A549 (cell line): Measurements from ENCODE around the gene MEP1B. TPM values are rescaled to one million over a fixed set of nuclear protein-coding genes. Genes with fewer than 3 reads are reported as not detected.

Experiments used
- ATAC-seq, 2 experiments: fragments of 200-7000 bp in 1 of 2; fragments of >200 bp in 1 of 2; cut with Nextera tagmentation in 1 of 2; cut with Tn5 transposase in 1 of 2; 3 replicates each; pipeline versions ENCODE4 v1.8.0 to v1.9.1; 2018 to 2020; ENCODE audit warnings: mild to moderate bottlenecking in 1 of 2, moderate library complexity in 1 of 2
- CTCF ChIA-PET: fragments of 300-600 bp; sonication (Branson Sonifier 250); formaldehyde crosslinking; extraction: SDS; loops from one replicate; lab custom pipeline; 2021; ENCODE audit warnings: antibody characterized with exemption, inconsistent platforms; lab: Yijun Ruan, JAX
- POLR2A ChIA-PET: fragments of 350-600 bp; formaldehyde crosslinking; extraction: SDS; loops from one replicate; lab custom pipeline; 2021; ENCODE audit warnings: antibody characterized with exemption, inconsistent platforms; lab: Yijun Ruan, JAX
- DNase-seq, 2 experiments: peaks; one replicate each; pipeline versions ENCODE4 v3.0.0 to v3.0.0-alpha.2; 2011 to 2016; ENCODE audit warnings: low read depth in 1 of 2, low spot score in 1 of 2
- FAIRE-seq: peaks from 2 replicates; lab custom pipeline; 2011; peaks lifted over from hg19 to GRCh38; lab: Jason Lieb, UNC
- H3K27ac ChIP-seq, 2 experiments: fragments of >200 bp; sonication (Bioruptor Twin); formaldehyde crosslinking; 3 replicates each; pipeline ENCODE4 v1.5.1; 2016 to 2017
- H3K4me1 ChIP-seq: fragments of >200 bp; sonication (Bioruptor Twin); formaldehyde crosslinking; 3 replicates; pipeline ENCODE4 v1.6.1; 2016
- H3K4me2 ChIP-seq: fragments of >200 bp; sonication (Bioruptor Twin); formaldehyde crosslinking; 3 replicates; pipeline ENCODE4 v1.6.1; 2016
- H3K4me3 ChIP-seq: fragments of >200 bp; sonication (Bioruptor Twin); formaldehyde crosslinking; 3 replicates; pipeline ENCODE4 v1.5.1; 2016
- H3K9me3 ChIP-seq: fragments of >200 bp; sonication (Bioruptor Twin); formaldehyde crosslinking; 3 replicates; pipeline ENCODE4 v1.6.1; 2016
- CEBPB ChIP-seq, 2 experiments: fragments of >200 bp in 1 of 2; sonication (Bioruptor Twin) in 1 of 2; formaldehyde crosslinking in 1 of 2; IDR thresholded peaks; 2 replicates each; pipeline ENCODE4 v1.6.1; 2012 to 2016
- EHMT2 ChIP-seq: fragments of 200-600 bp; sonication (generic); IDR thresholded peaks from 2 replicates; pipeline ENCODE4 v1.6.1; 2016; ENCODE audit warnings: antibody characterized with exemption, low read depth, mild to moderate bottlenecking, moderate library complexity
- ELK1 ChIP-seq: fragments of 150-350 bp; IDR thresholded peaks from 2 replicates; pipeline ENCODE4 v1.6.1; 2014; ENCODE audit warnings: low read depth, mild to moderate bottlenecking, low read length
- FOSB ChIP-seq: fragments of 250-450 bp; sonication (Bioruptor Pico); IDR thresholded peaks from 2 replicates; pipeline ENCODE4 v1.5.0; 2020; ENCODE audit warnings: mild to moderate bottlenecking, moderate library complexity
- FOSL2 ChIP-seq, 2 experiments: fragments of 450-650 bp in 1 of 2; fragments of >200 bp in 1 of 2; sonication (Bioruptor Twin) in 1 of 2; formaldehyde crosslinking; IDR thresholded peaks; 2 replicates each; pipeline versions ENCODE4 v1.5.0 to v1.6.1; 2016 to 2020; ENCODE audit warnings: mild to moderate bottlenecking in 1 of 2, moderate library complexity in 1 of 2
- FOXS1 ChIP-seq: fragments of 250-450 bp; sonication (Bioruptor Pico); IDR thresholded peaks from 2 replicates; pipeline ENCODE4 v1.5.0; 2020; ENCODE audit warnings: mild to moderate bottlenecking, moderate library complexity
- GATA3 ChIP-seq: IDR thresholded peaks from 2 replicates; pipeline ENCODE4 v1.6.1; 2012; ENCODE audit warnings: borderline replicate concordance
- HMGXB4 ChIP-seq: fragments of 250-450 bp; sonication (Bioruptor Pico); IDR thresholded peaks from 2 replicates; pipeline ENCODE4 v1.5.0; 2021; ENCODE audit warnings: mild to moderate bottlenecking, moderate library complexity, borderline replicate concordance
- HOXB13 ChIP-seq: fragments of 250-450 bp; sonication (Bioruptor Pico); IDR thresholded peaks from 2 replicates; pipeline ENCODE4 v1.5.0; 2020; ENCODE audit warnings: low read depth, mild to moderate bottlenecking, moderate library complexity
- HOXB5 ChIP-seq: fragments of 250-450 bp; sonication (Bioruptor Pico); IDR thresholded peaks from 2 replicates; pipeline ENCODE4 v1.5.0; 2020; ENCODE audit warnings: mild to moderate bottlenecking, moderate library complexity
- JUN ChIP-seq, 2 experiments: fragments of >200 bp; sonication (Bioruptor Twin); formaldehyde crosslinking; IDR thresholded peaks; 2 replicates in 1 of 2; 3 replicates in 1 of 2; pipeline ENCODE4 v1.6.1; 2016 to 2017
- JUNB ChIP-seq: fragments of >200 bp; sonication (Bioruptor Twin); formaldehyde crosslinking; IDR thresholded peaks from 2 replicates; pipeline ENCODE4 v1.6.1; 2016
- MYC ChIP-seq: IDR thresholded peaks from 2 replicates; pipeline ENCODE4 v1.6.1; 2012; ENCODE audit warnings: mild to moderate bottlenecking, inconsistent platforms, low read length, improper control_type of control experiment, borderline replicate concordance
- NR3C1 ChIP-seq: fragments of >200 bp; sonication (Bioruptor Twin); formaldehyde crosslinking; IDR thresholded peaks from 3 replicates; pipeline ENCODE4 v1.6.1; 2017
- PHF8 ChIP-seq: fragments of 200-600 bp; sonication (generic); IDR thresholded peaks from 2 replicates; pipeline ENCODE4 v1.6.1; 2016; ENCODE audit warnings: low read depth, mild to moderate bottlenecking, antibody characterized with exemption, moderate library complexity, borderline replicate concordance
- POLR2A ChIP-seq: IDR thresholded peaks from 2 replicates; pipeline ENCODE4 v1.6.1; 2012; ENCODE audit warnings: mild to moderate bottlenecking, low read length
- POLR2AphosphoS2 ChIP-seq: conservative IDR thresholded peaks from 2 replicates; pipeline ENCODE4 v1.6.1; 2012; ENCODE audit warnings: low read length, improper control_type of control experiment, inconsistent platforms
- RCOR1 ChIP-seq: fragments of 150-350 bp; IDR thresholded peaks from 2 replicates; pipeline ENCODE4 v1.6.1; 2014; ENCODE audit warnings: antibody characterized with exemption, low read length, low read depth
- RNF2 ChIP-seq: fragments of 200-600 bp; sonication (generic); IDR thresholded peaks from 2 replicates; pipeline ENCODE4 v1.6.1; 2016; ENCODE audit warnings: low read depth, mild to moderate bottlenecking, antibody characterized with exemption, moderate library complexity, borderline replicate concordance
- SMC3 ChIP-seq: fragments of >200 bp; sonication (Bioruptor Twin); formaldehyde crosslinking; IDR thresholded peaks from 3 replicates; pipeline ENCODE4 v1.6.1; 2018; ENCODE audit warnings: inconsistent platforms
- SREBF2 ChIP-seq: fragments of 450-650 bp; IDR thresholded peaks from 2 replicates; pipeline ENCODE4 v1.6.1; 2014; ENCODE audit warnings: mild to moderate bottlenecking, moderate library complexity
- ZC3H11A ChIP-seq: fragments of 450-650 bp; IDR thresholded peaks from 2 replicates; pipeline ENCODE4 v1.6.1; 2014; ENCODE audit warnings: antibody characterized with exemption, mild to moderate bottlenecking
- WGBS: methylation state at CpG from one replicate; pipeline ENCODE4 v1.1.6; 2017; ENCODE audit errors: missing lambda C conversion rate; 5-methylcytosine and 5-hydroxymethylcytosine counted together
- polyA plus RNA-seq, 4 experiments: library from polyadenylated mRNA; depleted of rRNA in 3 of 4; stranded (reverse); fragments of >200 nt; fragmentation: RNase III in 1 of 4; extraction: RNeasy Plus Mini Kit Qiagen cat#74134 plus additional on column Dnase treatment in 1 of 4; gene quantifications; 2 replicates in 3 of 4; 3 replicates in 1 of 4; pipeline ENCODE4 v1.2.3, GENCODE V29; 2011 to 2017
- TF ChIP-seq, protein P1 (sequence below): IDR thresholded peaks from 2 replicates; pipeline ENCODE4 v1.6.1; 2012; ENCODE audit warnings: low read depth, borderline replicate concordance
- TF ChIP-seq, protein P2 (sequence below): IDR thresholded peaks from 2 replicates; pipeline ENCODE4 v1.6.1; 2012
- TF ChIP-seq, protein P3 (sequence below): IDR thresholded peaks from 2 replicates; pipeline ENCODE4 v1.6.1; 2012

MEP1B gene
- polyA plus RNA-seq, 2 of the 4 experiments (the other 2 are of a cell fraction): 0.04 TPM; not detected in 1

GRCh38 chr18:32152705-32153448 is 37.0 kb upstream of the MEP1B start:
- ChIA-PET POLR2A (no interaction called here), CTCF (interaction anchor here (2.0 to 11.9 kb wide), 2 partner anchors 119 to 398 kb away, joined by 4 to 165 read pairs; no protein-coding TSS in a partner anchor)
- 12% methylated on average over 4 of the region's 5 CpGs for WGBS
- H3K27ac ChIP-seq: no peak overlapping the region
- no peak for DNase-seq
- no peak overlapping the region for H3K4me2 ChIP-seq
- no peaks in the 10 kb centered on the region for H3K9me3 ChIP-seq
- no peak overlapping the region for H3K4me3 ChIP-seq
- no peak for FAIRE-seq
- TF ChIP-seq, protein P1, sequence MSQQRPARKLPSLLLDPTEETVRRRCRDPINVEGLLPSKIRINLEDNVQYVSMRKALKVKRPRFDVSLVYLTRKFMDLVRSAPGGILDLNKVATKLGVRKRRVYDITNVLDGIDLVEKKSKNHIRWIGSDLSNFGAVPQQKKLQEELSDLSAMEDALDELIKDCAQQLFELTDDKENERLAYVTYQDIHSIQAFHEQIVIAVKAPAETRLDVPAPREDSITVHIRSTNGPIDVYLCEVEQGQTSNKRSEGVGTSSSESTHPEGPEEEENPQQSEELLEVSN: no peak
- no peak for TF ChIP-seq FOSB
- TF ChIP-seq RNF2: no peak
- no peak for TF ChIP-seq PHF8
- no peak for TF ChIP-seq FOXS1 (CRISPR knock-in tag)
- TF ChIP-seq, protein P2, sequence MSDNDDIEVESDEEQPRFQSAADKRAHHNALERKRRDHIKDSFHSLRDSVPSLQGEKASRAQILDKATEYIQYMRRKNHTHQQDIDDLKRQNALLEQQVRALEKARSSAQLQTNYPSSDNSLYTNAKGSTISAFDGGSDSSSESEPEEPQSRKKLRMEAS: no peak
- TF ChIP-seq, protein P3, sequence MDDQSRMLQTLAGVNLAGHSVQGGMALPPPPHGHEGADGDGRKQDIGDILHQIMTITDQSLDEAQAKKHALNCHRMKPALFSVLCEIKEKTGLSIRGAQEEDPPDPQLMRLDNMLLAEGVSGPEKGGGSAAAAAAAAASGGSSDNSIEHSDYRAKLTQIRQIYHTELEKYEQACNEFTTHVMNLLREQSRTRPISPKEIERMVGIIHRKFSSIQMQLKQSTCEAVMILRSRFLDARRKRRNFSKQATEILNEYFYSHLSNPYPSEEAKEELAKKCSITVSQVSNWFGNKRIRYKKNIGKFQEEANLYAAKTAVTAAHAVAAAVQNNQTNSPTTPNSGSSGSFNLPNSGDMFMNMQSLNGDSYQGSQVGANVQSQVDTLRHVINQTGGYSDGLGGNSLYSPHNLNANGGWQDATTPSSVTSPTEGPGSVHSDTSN: no peak
- TF ChIP-seq SREBF2: no peak
- TF ChIP-seq HOXB5 (CRISPR knock-in tag): no peak
- TF ChIP-seq CEBPB (IDR thresholded peaks at IDR 0.05): no peak
- TF ChIP-seq POLR2A: no peak
- no peak for TF ChIP-seq HMGXB4 (CRISPR knock-in tag)
- no peak for TF ChIP-seq ELK1
- TF ChIP-seq FOSL2 (IDR thresholded peaks at IDR 0.05): no peak
- no peak for TF ChIP-seq FOSL2 (CRISPR knock-in tag; IDR thresholded peaks at IDR 0.05)
- TF ChIP-seq GATA3: no peak
- no peak for TF ChIP-seq RCOR1
- no peak for TF ChIP-seq ZC3H11A
- TF ChIP-seq POLR2AphosphoS2: no peak
- TF ChIP-seq MYC: no peak
- H3K4me1 ChIP-seq: no peaks in the 10 kb centered on the region
- no peak for ATAC-seq

DNA sequence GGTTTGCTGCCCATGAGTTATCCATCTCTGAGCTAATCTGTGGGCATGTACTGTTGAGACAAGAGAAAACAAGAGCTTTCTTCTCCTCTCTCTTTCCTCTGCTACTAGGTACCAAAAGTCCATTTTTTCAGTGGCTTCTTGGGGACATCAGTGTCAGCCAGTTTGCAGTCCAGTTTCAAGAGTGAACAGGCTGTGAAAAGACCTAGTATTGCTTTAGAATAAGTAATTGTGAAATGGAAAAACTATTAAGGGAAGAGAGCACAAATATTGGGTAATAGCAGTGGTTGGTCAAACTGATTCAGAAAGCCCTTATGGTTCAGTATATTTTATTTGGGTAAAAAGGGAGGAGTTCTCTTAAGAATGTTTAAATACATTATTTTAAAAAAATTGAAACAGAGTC is 33.0 kb upstream of the MEP1B start:
- POLR2A ChIA-PET: no interaction called here
- ATAC-seq (no peak), DNase-seq (no peak), FAIRE-seq (no peak)
- Histone ChIP-seq H3K27ac (no peak overlapping the region), H3K4me1 (no peaks in the 10 kb centered on the region), H3K9me3 (no peaks in the 10 kb centered on the region), H3K4me2 (no peak overlapping the region), H3K4me3 (no peak overlapping the region)
- TF ChIP-seq NR3C1 (no peak), JUNB (no peak), GATA3 (no peak), HOXB13 (no peak), JUN (IDR thresholded peaks at IDR 0.05) (no peak), POLR2A (no peak), SMC3 (no peak), FOSB (no peak), EHMT2 (no peak)
- CTCF ChIA-PET: interaction anchor here (0.7 to 11.9 kb wide), 8 partner anchors 16 to 618 kb away, joined by 3 to 165 read pairs (median 6); no protein-coding TSS in a partner anchor
